GM10248 (cell line): ENCODE data around the gene COL23A1.

Experiments
- CTCF ChIA-PET: fragments of 300-600 bp; sonication (Branson Sonifier 250); formaldehyde crosslinking; extraction: SDS; loops from one replicate; lab custom pipeline; 2021; ENCODE audit warnings: antibody characterized with exemption; lab: Yijun Ruan, JAX
- POLR2A ChIA-PET: fragments of 350-650 bp; sonication (Branson Sonifier 250); formaldehyde crosslinking; extraction: SDS; loops from one replicate; lab custom pipeline; 2020; ENCODE audit warnings: antibody characterized with exemption; lab: Yijun Ruan, JAX
- DNase-seq: peaks from one replicate; pipeline ENCODE4 v3.0.0; 2012; ENCODE audit errors: extremely low spot score
- CTCF ChIP-seq: IDR thresholded peaks from 2 replicates; pipeline ENCODE4 v1.5.1; 2012; ENCODE audit warnings: mild to moderate bottlenecking, low read depth; ENCODE audit errors: extremely low read depth, missing control alignments, control extremely low read depth

Gene COL23A1

GRCh38 chr5:178439493-178440180, 150.6 kb downstream of the COL23A1 start:
- TF ChIP-seq CTCF, result no peak
- ChIA-PET CTCF (interaction anchor here (1.2 to 2.0 kb wide), 2 partner anchors 25 to 35 kb away, joined by 3 to 5 read pairs; no protein-coding TSS in a partner anchor), POLR2A (no interaction called here)
- DNase-seq, result no peak

- CTCF ChIA-PET, result interaction anchor here (1.2 to 2.0 kb wide), 3 partner anchors 25 to 155 kb away, joined by 3 to 5 read pairs (median 3); no protein-coding TSS in a partner anchor
- no peak for TF ChIP-seq CTCF
- POLR2A ChIA-PET, result no interaction called here
- no peak for DNase-seq
Measured at GRCh38 chr5:178438796-178439195, 151.4 kb downstream of the COL23A1 start.

- no peak for TF ChIP-seq CTCF
- ChIA-PET POLR2A (no interaction called here), CTCF (interaction anchor here (1.2 to 2.0 kb wide), 3 partner anchors 23 to 154 kb away, joined by 3 to 6 read pairs (median 5); no protein-coding TSS in a partner anchor)
- no peak for DNase-seq
Measured at GRCh38 chr5:178437386-178438075, 152.7 kb downstream of the COL23A1 start.

- ChIA-PET CTCF (interaction anchor here (0.8 to 1.7 kb wide), 2 partner anchors 13 to 25 kb away, joined by 3 to 6 read pairs; no protein-coding TSS in a partner anchor), POLR2A (no interaction called here)
- no peak for DNase-seq
- no peak for TF ChIP-seq CTCF
Measured at GRCh38 chr5:178436326-178436940, 153.8 kb downstream of the COL23A1 start.

GRCh38 chr5:178435321-178436238, 154.6 kb downstream of the COL23A1 start:
- ChIA-PET POLR2A (no interaction called here), CTCF (interaction anchor here (0.8 kb wide), 1 partner anchor 14 kb away, joined by 3 read pairs; no protein-coding TSS in a partner anchor)
- no peak for DNase-seq
- no peak for TF ChIP-seq CTCF
